Mesendoderm (in vitro differentiated cells): ENCODE results near the gene PFKFB1.

ENCODE experiments used
- DNase-seq: peaks from one replicate; pipeline ENCODE4 v3.0.0; 2013
- H2AK5ac ChIP-seq: 2 replicates; pipeline ENCODE4 v1.6.1; 2013; ENCODE audit warnings: low read length, inconsistent platforms
- H2BK120ac ChIP-seq: 2 replicates; pipeline ENCODE4 v1.6.1; 2013; ENCODE audit warnings: low read depth, mild to moderate bottlenecking, low read length, moderate library complexity, mixed read lengths
- H2BK15ac ChIP-seq: replicated peaks from 2 replicates; pipeline ENCODE4 v1.6.1; 2013; ENCODE audit warnings: low read depth, mild to moderate bottlenecking, moderate library complexity
- H2BK5ac ChIP-seq: 2 replicates; pipeline ENCODE4 v1.6.1; 2013; ENCODE audit warnings: low read length, inconsistent platforms
- H3K18ac ChIP-seq: 2 replicates; pipeline ENCODE4 v1.6.1; 2013; ENCODE audit warnings: mild to moderate bottlenecking, low read length, mixed read lengths
- H3K23ac ChIP-seq: one replicate; pipeline ENCODE4 v1.6.1; 2013; ENCODE audit warnings: low read length
- H3K27ac ChIP-seq: 2 replicates; pipeline ENCODE4 v1.5.1; 2013; ENCODE audit warnings: low read depth, mild to moderate bottlenecking, inconsistent platforms, low read length, moderate library complexity
- H3K27me3 ChIP-seq: 2 replicates; pipeline ENCODE4 v1.6.1; 2013; ENCODE audit warnings: low read length, control low read depth, mild to moderate bottlenecking, inconsistent platforms; ENCODE audit not compliant: insufficient read depth, poor library complexity
- H3K36me3 ChIP-seq: 2 replicates; pipeline ENCODE4 v1.6.1; 2013; ENCODE audit warnings: low read length, inconsistent platforms; ENCODE audit not compliant: control insufficient read depth, insufficient read depth
- H3K4ac ChIP-seq: one replicate; pipeline ENCODE4 v1.6.1; 2013; ENCODE audit warnings: low read depth, mild to moderate bottlenecking, low read length, moderate library complexity
- H3K4me1 ChIP-seq: 2 replicates; pipeline ENCODE4 v1.6.1; 2013; ENCODE audit warnings: low read depth, low read length, inconsistent platforms; ENCODE audit not compliant: control insufficient read depth
- H3K4me2 ChIP-seq: 2 replicates; pipeline ENCODE4 v1.6.1; 2013; ENCODE audit warnings: low read length
- H3K4me3 ChIP-seq: 2 replicates; pipeline ENCODE4 v1.5.1; 2013; ENCODE audit warnings: mild to moderate bottlenecking, low read length
- H3K56ac ChIP-seq: one replicate; pipeline ENCODE4 v1.6.1; 2013; ENCODE audit warnings: low read length
- H3K79me1 ChIP-seq: 2 replicates; pipeline ENCODE4 v1.6.1; 2013; ENCODE audit warnings: low read length, inconsistent platforms
- H3K79me2 ChIP-seq: 2 replicates; pipeline ENCODE4 v1.6.1; 2013; ENCODE audit warnings: mild to moderate bottlenecking, low read length; ENCODE audit not compliant: control insufficient read depth, insufficient read depth
- H3K9ac ChIP-seq: 2 replicates; pipeline ENCODE4 v1.6.1; 2013; ENCODE audit warnings: low read length, inconsistent platforms
- H4K5ac ChIP-seq: one replicate; pipeline ENCODE4 v1.6.1; 2013; ENCODE audit warnings: low read length
- H4K8ac ChIP-seq: one replicate; pipeline ENCODE4 v1.6.1; 2013; ENCODE audit warnings: low read depth, mild to moderate bottlenecking, control low read depth, low read length, moderate library complexity
- WGBS: extraction: QIAGEN DNeasy Blood & Tissue Kit; methylation state at CpG from one replicate; pipeline ENCODE4 v1.1.7; 2013; ENCODE audit warnings: low lambda C conversion rate, missing lambda C conversion rate; ENCODE audit not compliant: insufficient coverage; ENCODE audit errors: extremely low coverage; 5-methylcytosine and 5-hydroxymethylcytosine counted together

The PFKFB1 gene

GRCh38 chrX:54935306-54935705 lies 58.7 kb downstream of the PFKFB1 start:
- Histone ChIP-seq H3K23ac (no peak overlapping the region), H2AK5ac (no peak overlapping the region), H3K18ac (no peak overlapping the region), H2BK120ac (no peak overlapping the region), H3K36me3 (peaks cover 2% of the 10 kb centered on the region), H3K4me3 (no peak overlapping the region), H4K5ac (no peak overlapping the region), H3K79me2 (no peaks in the 10 kb centered on the region), H3K4me1 (no peaks in the 10 kb centered on the region), H3K9ac (no peak overlapping the region), H4K8ac (no peak overlapping the region), H3K4ac (no peak overlapping the region), H3K27me3 (no peaks in the 10 kb centered on the region), H3K79me1 (no peaks in the 10 kb centered on the region), H3K27ac (no peak overlapping the region), H3K56ac (no peak overlapping the region), H2BK5ac (no peak overlapping the region), H2BK15ac (no peak overlapping the region), H3K4me2 (no peak overlapping the region)
- DNase-seq: no peak
- WGBS: no CpG with 5 or more reads among the region's 4 CpGs

GRCh38 chrX:54934890-54935289 lies 59.1 kb downstream of the PFKFB1 start:
- H4K5ac ChIP-seq: no peak overlapping the region
- no peaks in the 10 kb centered on the region for H3K79me1 ChIP-seq
- no peak overlapping the region for H3K4me2 ChIP-seq
- H3K79me2 ChIP-seq: no peaks in the 10 kb centered on the region
- H3K27ac ChIP-seq: no peak overlapping the region
- no peak overlapping the region for H3K4ac ChIP-seq
- WGBS: no CpG with 5 or more reads among the region's 3 CpGs
- no peak overlapping the region for H3K23ac ChIP-seq
- H3K56ac ChIP-seq: no peak overlapping the region
- H2AK5ac ChIP-seq: no peak overlapping the region
- no peak overlapping the region for H2BK5ac ChIP-seq
- no peaks in the 10 kb centered on the region for H3K27me3 ChIP-seq
- H3K9ac ChIP-seq: no peak overlapping the region
- no peak overlapping the region for H2BK15ac ChIP-seq
- H3K4me3 ChIP-seq: no peak overlapping the region
- peaks cover 2% of the 10 kb centered on the region for H3K36me3 ChIP-seq
- no peak overlapping the region for H2BK120ac ChIP-seq
- no peak overlapping the region for H4K8ac ChIP-seq
- H3K18ac ChIP-seq: no peak overlapping the region
- no peak for DNase-seq
- no peaks in the 10 kb centered on the region for H3K4me1 ChIP-seq

- no peaks in the 10 kb centered on the region for H3K27me3 ChIP-seq
- no peak overlapping the region for H3K18ac ChIP-seq
- H4K8ac ChIP-seq: no peak overlapping the region
- no peak overlapping the region for H3K4me3 ChIP-seq
- H3K56ac ChIP-seq: no peak overlapping the region
- H2BK5ac ChIP-seq: no peak overlapping the region
- H2BK120ac ChIP-seq: no peak overlapping the region
- no peak overlapping the region for H3K4me2 ChIP-seq
- no peaks in the 10 kb centered on the region for H3K4me1 ChIP-seq
- WGBS: no CpG with 5 or more reads among the region's 6 CpGs
- peaks cover 2% of the 10 kb centered on the region for H3K36me3 ChIP-seq
- no peak overlapping the region for H3K9ac ChIP-seq
- no peak overlapping the region for H3K23ac ChIP-seq
- H2AK5ac ChIP-seq: no peak overlapping the region
- H3K79me2 ChIP-seq: no peaks in the 10 kb centered on the region
- H4K5ac ChIP-seq: no peak overlapping the region
- H3K27ac ChIP-seq: no peak overlapping the region
- no peak for DNase-seq
- H3K4ac ChIP-seq: no peak overlapping the region
- no peaks in the 10 kb centered on the region for H3K79me1 ChIP-seq
- no peak overlapping the region for H2BK15ac ChIP-seq
Observed at GRCh38 chrX:54934058-54934457, 59.9 kb downstream of the PFKFB1 start.

- Histone ChIP-seq H3K9ac (no peak overlapping the region), H3K79me2 (no peaks in the 10 kb centered on the region), H2BK5ac (no peak overlapping the region), H3K27ac (no peak overlapping the region), H3K4me3 (no peak overlapping the region), H3K4me2 (no peak overlapping the region), H3K79me1 (no peaks in the 10 kb centered on the region), H4K8ac (no peak overlapping the region), H4K5ac (no peak overlapping the region), H3K4me1 (no peaks in the 10 kb centered on the region), H2BK120ac (no peak overlapping the region), H3K4ac (no peak overlapping the region), H3K36me3 (peaks cover 2% of the 10 kb centered on the region), H3K56ac (no peak overlapping the region), H2BK15ac (no peak overlapping the region), H3K27me3 (no peaks in the 10 kb centered on the region), H3K18ac (no peak overlapping the region), H3K23ac (no peak overlapping the region), H2AK5ac (no peak overlapping the region)
- no CpG with 5 or more reads among the region's 10 CpGs for WGBS
- DNase-seq: no peak
Observed at GRCh38 chrX:54933150-54933826, 60.7 kb downstream of the PFKFB1 start.

- Histone ChIP-seq H3K4ac (no peak overlapping the region), H3K18ac (no peak overlapping the region), H2BK5ac (no peak overlapping the region), H2BK15ac (no peak overlapping the region), H4K8ac (no peak overlapping the region), H3K27ac (no peak overlapping the region), H2BK120ac (no peak overlapping the region), H3K27me3 (no peaks in the 10 kb centered on the region), H3K9ac (no peak overlapping the region), H3K4me1 (no peaks in the 10 kb centered on the region), H3K56ac (no peak overlapping the region), H3K4me2 (no peak overlapping the region), H4K5ac (no peak overlapping the region), H3K4me3 (no peak overlapping the region), H3K36me3 (peaks cover 2% of the 10 kb centered on the region), H3K79me1 (no peaks in the 10 kb centered on the region), H3K79me2 (no peaks in the 10 kb centered on the region), H3K23ac (no peak overlapping the region), H2AK5ac (no peak overlapping the region)
- WGBS: no CpG with 5 or more reads among the region's 2 CpGs
- DNase-seq: no peak
Observed at GRCh38 chrX:54931107-54931506, 62.9 kb downstream of the PFKFB1 start.
